Activated CD8-positive, alpha-beta memory T cell treated with anti-CD3 and anti-CD28 coated beads, Interleukin-2, amount 50 U/mL, for 24 hours (primary cell): Measurements from ENCODE around the gene REL.
A peak's percentile ranks its signal among the peaks of the same experiment; 100 is the strongest.
"Not testable (repeated sequence)": the region's sequence is repeated elsewhere in the genome, so short reads cannot be mapped to it uniquely, and the experiment has no call there.

Experiments
- DNase-seq: peaks from one replicate; pipeline ENCODE4 v3.0.0-alpha.2; 2020; ENCODE audit errors: extremely low read depth

The REL gene

GRCh38 chr2:60881047-60881932, at the start of gene REL:
TSS of gene REL (plus strand) at chr2:60881574. CDS start at chr2:60881841, 267 bp downstream.
- peak; percentile 76 for DNase-seq

GRCh38 chr2:60831921-60832320, 49.5 kb upstream of the REL start:
- no peak for DNase-seq

- no peak for DNase-seq
Measured at GRCh38 chr2:60832621-60833020, 48.8 kb upstream of the REL start.

GRCh38 chr2:60834270-60834717, 47.1 kb upstream of the REL start:
- DNase-seq = no peak

- no peak for DNase-seq
Measured at GRCh38 chr2:60836491-60836890, 44.9 kb upstream of the REL start.

GRCh38 chr2:60837123-60837522, 44.3 kb upstream of the REL start:
- DNase-seq = no peak

- DNase-seq = no peak
Measured at GRCh38 chr2:60838481-60838880, 42.9 kb upstream of the REL start.

GRCh38 chr2:60839126-60839813, 42.1 kb upstream of the REL start:
- DNase-seq = no peak

GRCh38 chr2:60840880-60841279, 40.5 kb upstream of the REL start:
- DNase-seq = no peak

GRCh38 chr2:60843006-60843405, 38.4 kb upstream of the REL start:
- DNase-seq = no peak

GRCh38 chr2:60844105-60844504, 37.3 kb upstream of the REL start:
- no peak for DNase-seq

- no peak for DNase-seq
Measured at GRCh38 chr2:60847854-60848253, 33.5 kb upstream of the REL start.

GRCh38 chr2:60849187-60849586, 32.2 kb upstream of the REL start:
- no peak for DNase-seq

GRCh38 chr2:60852282-60852860, 29.0 kb upstream of the REL start:
- DNase-seq = no peak

GRCh38 chr2:60853531-60853930, 27.8 kb upstream of the REL start:
- DNase-seq = no peak

- DNase-seq = no peak
Measured at GRCh38 chr2:60855989-60856669, 25.2 kb upstream of the REL start.

- DNase-seq = no peak
Measured at GRCh38 chr2:60857056-60857455, 24.3 kb upstream of the REL start.

GRCh38 chr2:60858897-60859311, 22.5 kb upstream of the REL start:
- no peak for DNase-seq

GRCh38 chr2:60861736-60862135, 19.6 kb upstream of the REL start:
- no peak for DNase-seq

- no peak for DNase-seq
Measured at GRCh38 chr2:60862642-60863041, 18.7 kb upstream of the REL start.

GRCh38 chr2:60865361-60865760, 16.0 kb upstream of the REL start:
- DNase-seq = not testable (repeated sequence)

GRCh38 chr2:60867007-60867406, 14.4 kb upstream of the REL start:
- DNase-seq = no peak
